GM19455 (cell line): Measurements from ENCODE around the gene TADA3.
A peak's percentile ranks its signal among the peaks of the same experiment; 100 is the strongest.

ENCODE experiments used
- ATAC-seq: cut with Tn5 transposase; IDR thresholded peaks from one replicate; pipeline ENCODE4 v1.9.1; 2021; ENCODE audit not compliant: unreplicated experiment

Gene TADA3

GRCh38 chr3:9730657-9731205, 61.5 kb downstream of the TADA3 start:
- ATAC-seq, result peak; percentile 44
